Activated T-cell treated with anti-CD3 and anti-CD28 coated beads, Interleukin-2, amount 50 U/mL, for 4 hours (primary cell): ENCODE data around the gene PTPRT. TPM values are rescaled to one million over a fixed set of nuclear protein-coding genes. Genes with fewer than 3 reads are reported as not detected.

Source experiments
- ATAC-seq, 2 donors: fragments of 200-7000 bp; cut with Tn5 transposase; one replicate each; pipeline ENCODE4 v1.10.0; 2021
- DNase-seq: peaks from one replicate; pipeline ENCODE4 v3.0.0-alpha.2; 2020
- H3K27me3 Mint-ChIP-seq: one replicate; pipeline ENCODE4 v1.8.0; 2021; ENCODE audit warnings: low read depth, mixed read lengths
- H3K36me3 Mint-ChIP-seq: one replicate; pipeline ENCODE4 v1.8.0; 2022; ENCODE audit warnings: mixed read lengths; ENCODE audit not compliant: insufficient read depth
- H3K4me1 Mint-ChIP-seq: one replicate; pipeline ENCODE4 v1.8.0; 2021; ENCODE audit warnings: low read depth, mixed read lengths
- H3K4me3 Mint-ChIP-seq: one replicate; pipeline ENCODE4 v1.8.0; 2021; ENCODE audit warnings: mild to moderate bottlenecking, moderate library complexity, mixed read lengths
- H3K9me3 Mint-ChIP-seq: one replicate; pipeline ENCODE4 v1.8.0; 2021; ENCODE audit warnings: mixed read lengths
- total RNA-seq, 3 donors: library from RNA; stranded (reverse); gene quantifications; one replicate each; pipeline ENCODE4 v1.2.1, GENCODE V29; 2021

The PTPRT gene
- total RNA-seq, 3 donors from 2014 or later = not detected

DNA sequence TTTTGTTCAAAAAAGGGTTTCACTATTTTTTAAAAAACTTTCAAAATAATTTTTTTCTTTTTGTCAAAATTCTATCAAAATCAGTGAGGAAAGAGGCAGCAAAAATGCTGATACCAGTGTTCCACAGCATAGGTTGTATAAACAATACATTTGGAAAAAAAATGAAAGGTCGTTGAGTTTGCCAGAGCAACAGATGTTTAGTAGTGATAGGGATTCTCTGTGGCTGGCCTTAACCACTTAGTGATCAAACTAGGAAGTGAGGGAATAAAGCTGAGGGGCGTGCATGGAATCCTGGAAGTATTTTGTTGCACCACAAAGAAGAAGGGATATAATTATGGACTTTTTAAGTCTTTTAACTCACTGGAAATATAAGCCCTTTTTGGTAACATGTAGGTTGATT is 1016.3 kb downstream of the PTPRT start:
- H3K4me3 Mint-ChIP-seq = no peak overlapping the region
- no peaks in the 10 kb centered on the region for H3K36me3 Mint-ChIP-seq
- H3K27me3 Mint-ChIP-seq = no peaks in the 10 kb centered on the region
- DNase-seq (no peak), ATAC-seq (no peak)
- H3K9me3 Mint-ChIP-seq = no peaks in the 10 kb centered on the region
- no peaks in the 10 kb centered on the region for H3K4me1 Mint-ChIP-seq

DNA sequence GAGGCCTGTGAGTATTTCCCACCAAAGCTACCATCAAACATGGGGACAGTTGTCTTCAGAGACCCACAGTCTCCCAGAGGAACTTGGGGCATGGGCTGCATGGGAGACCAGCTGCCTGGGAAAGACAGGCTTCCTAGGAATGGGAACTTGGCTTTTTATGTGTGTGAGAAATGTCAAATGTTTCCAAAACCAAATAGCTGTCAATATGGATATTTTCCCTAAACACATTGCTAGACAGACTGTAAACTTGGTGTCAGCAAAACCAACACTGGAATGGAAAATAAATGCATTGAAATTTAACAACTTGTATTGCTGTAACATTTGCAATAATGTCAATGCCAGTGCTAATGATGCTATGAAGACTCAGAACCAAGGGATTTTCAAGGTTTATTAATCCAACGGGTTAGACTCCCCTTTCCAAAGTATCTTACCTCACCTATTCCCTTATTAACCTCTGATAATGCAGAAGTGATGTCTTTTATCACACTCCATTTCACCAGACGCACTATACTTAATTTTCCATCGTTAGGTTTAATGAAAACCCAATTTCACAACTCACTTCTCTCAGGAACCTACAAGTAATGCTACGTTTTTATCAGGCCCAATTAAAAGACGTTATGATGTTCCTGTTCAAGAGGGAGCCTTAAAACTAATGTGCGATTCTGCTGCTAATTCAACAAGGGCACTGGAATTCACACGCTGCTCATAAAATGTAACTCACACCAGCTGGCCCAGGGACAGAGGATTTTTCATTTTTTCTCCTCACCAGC is 1025.4 kb downstream of the PTPRT start:
- no peaks in the 10 kb centered on the region for H3K27me3 Mint-ChIP-seq
- peaks cover 3% of the 10 kb centered on the region for H3K9me3 Mint-ChIP-seq
- no peak overlapping the region for H3K4me3 Mint-ChIP-seq
- no peaks in the 10 kb centered on the region for H3K36me3 Mint-ChIP-seq
- H3K4me1 Mint-ChIP-seq = no peaks in the 10 kb centered on the region
- no peak for ATAC-seq
- no peak for DNase-seq

DNA sequence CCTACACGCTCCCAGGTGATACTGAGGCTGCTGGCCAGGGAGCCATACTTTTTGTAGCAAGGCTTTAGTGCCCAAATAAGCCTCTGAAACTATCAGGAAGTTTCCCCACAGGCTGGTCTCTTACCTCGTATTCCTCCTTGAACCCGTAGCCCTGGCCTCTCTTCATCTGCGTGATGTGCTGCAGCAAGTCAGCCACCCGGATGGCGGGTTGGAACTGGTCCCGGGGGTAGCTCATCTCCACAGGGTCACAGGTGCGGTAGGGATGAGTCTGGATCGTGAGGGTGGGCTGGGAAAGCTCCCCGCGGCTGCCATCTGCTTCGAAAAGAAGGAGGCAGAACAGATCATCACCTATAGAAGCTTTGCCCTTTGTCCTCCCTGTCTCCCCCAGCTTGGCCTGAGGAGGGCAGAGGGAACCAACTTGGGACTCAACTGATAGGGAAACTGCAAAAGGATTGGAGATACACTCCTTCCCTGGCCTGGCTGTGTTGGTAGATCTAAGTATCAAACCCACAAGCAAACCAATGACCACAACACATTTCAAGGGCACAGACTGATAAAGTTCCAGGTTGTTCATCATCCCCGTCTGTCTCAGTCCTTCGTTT is 1028.4 kb downstream of the PTPRT start:
- H3K36me3 Mint-ChIP-seq = no peaks in the 10 kb centered on the region
- peaks cover 3% of the 10 kb centered on the region for H3K9me3 Mint-ChIP-seq
- H3K4me3 Mint-ChIP-seq = no peak overlapping the region
- no peak for DNase-seq
- H3K27me3 Mint-ChIP-seq = no peaks in the 10 kb centered on the region
- no peaks in the 10 kb centered on the region for H3K4me1 Mint-ChIP-seq
- no peak for ATAC-seq

DNA sequence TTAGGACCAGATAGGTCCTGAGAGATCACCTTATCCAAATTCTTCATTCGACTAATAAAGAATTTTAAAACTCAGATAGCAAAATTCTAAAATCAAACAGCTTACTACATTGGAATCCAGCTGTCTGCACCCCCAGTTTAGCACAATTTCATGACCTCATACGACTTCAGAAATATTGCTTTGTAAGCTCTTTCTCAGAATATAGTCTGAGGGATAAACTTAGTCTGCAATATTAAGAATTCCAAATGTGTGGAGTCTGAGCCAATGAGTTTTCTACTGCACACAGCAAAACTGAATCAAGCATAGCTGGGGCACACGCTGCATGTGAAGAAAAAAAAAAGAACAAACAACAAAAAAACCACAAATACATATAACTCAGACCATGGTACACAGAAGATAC is 1029.9 kb downstream of the PTPRT start:
- H3K4me3 Mint-ChIP-seq = no peak overlapping the region
- H3K27me3 Mint-ChIP-seq = no peaks in the 10 kb centered on the region
- ATAC-seq (no peak), DNase-seq (no peak)
- no peaks in the 10 kb centered on the region for H3K4me1 Mint-ChIP-seq
- H3K36me3 Mint-ChIP-seq = no peaks in the 10 kb centered on the region
- no peaks in the 10 kb centered on the region for H3K9me3 Mint-ChIP-seq

DNA sequence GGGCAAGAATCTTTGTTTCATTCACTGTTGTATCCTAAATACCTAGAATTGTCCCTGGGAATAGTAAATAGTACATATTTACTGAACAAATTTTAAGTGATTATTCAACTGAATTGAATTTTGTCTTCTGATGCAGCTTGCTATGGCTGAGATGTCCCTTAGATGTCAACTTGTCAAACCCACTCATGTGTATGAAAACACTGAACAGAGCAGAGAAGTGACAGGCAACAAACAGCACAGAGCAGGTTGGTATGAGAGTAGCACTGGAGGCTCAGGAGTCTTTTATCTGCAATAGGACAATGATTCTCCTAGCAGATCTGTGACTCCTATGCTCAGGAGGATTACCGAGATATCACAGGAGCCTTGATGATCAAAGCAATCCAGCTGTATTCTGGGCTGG is 1031.4 kb downstream of the PTPRT start:
- Mint-ChIP-seq H3K4me1 (no peaks in the 10 kb centered on the region), H3K4me3 (no peak overlapping the region), H3K36me3 (no peaks in the 10 kb centered on the region), H3K9me3 (no peaks in the 10 kb centered on the region), H3K27me3 (no peaks in the 10 kb centered on the region)
- no peak for ATAC-seq
- DNase-seq = no peak

DNA sequence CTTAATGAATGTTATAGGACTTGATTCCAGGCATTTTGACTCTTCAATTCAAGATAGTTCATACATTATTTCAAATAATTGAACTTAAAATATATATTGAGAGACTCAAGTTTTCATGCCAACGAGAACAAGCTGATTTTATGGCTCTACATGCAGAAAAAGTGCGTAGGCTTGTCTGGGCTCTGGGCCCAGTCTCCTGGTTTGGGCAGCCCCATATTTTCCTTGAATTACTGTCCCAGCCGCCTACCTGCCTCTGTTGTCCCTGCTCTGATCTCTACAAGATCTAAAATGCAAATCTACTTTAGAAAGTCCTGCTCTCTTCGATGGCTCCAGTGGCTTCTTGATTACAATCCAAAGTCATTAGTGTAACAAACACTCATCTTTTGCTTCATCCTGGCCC is 1034.1 kb downstream of the PTPRT start:
- Mint-ChIP-seq H3K9me3 (no peaks in the 10 kb centered on the region), H3K4me3 (no peak overlapping the region), H3K27me3 (no peaks in the 10 kb centered on the region), H3K4me1 (no peaks in the 10 kb centered on the region), H3K36me3 (no peaks in the 10 kb centered on the region)
- DNase-seq = no peak
- no peak for ATAC-seq

DNA sequence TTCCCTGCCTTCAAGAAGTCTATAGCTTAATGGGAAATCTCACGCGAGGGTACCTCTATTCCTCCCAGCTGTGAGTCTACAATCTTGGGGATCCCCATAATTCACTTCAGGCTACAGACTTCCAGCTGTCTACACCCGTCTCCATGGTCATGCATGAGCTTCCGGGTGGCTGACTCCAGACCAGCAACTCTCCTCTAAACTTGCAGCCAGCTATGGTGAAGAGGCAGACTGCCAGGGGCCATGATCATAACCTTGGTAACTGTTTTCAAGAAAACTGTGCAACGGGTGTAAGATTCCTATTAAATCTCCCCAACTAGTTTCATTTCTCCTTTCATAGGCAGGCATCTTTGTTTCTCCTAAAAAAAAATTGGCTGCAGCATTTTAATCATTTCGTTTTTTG is 1037.1 kb downstream of the PTPRT start:
- Mint-ChIP-seq H3K27me3 (no peaks in the 10 kb centered on the region), H3K4me1 (no peaks in the 10 kb centered on the region), H3K9me3 (no peaks in the 10 kb centered on the region), H3K36me3 (no peaks in the 10 kb centered on the region), H3K4me3 (no peak overlapping the region)
- DNase-seq (no peak), ATAC-seq (no peak)

DNA sequence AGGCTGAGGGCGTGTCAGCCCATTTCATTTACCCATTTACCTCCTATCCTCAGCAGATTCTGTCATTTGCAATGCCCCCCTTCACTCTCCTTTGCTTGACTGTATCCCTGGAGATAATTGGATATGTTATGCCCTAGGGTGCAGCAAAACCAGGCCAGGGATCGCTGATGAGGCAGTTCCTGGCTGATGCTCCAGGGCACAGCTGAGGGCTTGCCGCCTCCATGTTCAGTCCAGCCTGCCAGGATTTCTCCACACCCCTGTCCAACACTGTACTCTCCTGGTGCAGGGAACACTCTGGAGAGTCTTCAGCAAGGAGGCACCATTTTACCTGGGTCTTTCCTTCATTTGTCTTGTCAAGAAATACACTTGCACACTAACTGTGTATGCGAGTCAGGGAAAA is 1039.5 kb downstream of the PTPRT start:
- no peak for DNase-seq
- H3K4me3 Mint-ChIP-seq = no peak overlapping the region
- no peak for ATAC-seq
- no peaks in the 10 kb centered on the region for H3K4me1 Mint-ChIP-seq
- H3K36me3 Mint-ChIP-seq = no peaks in the 10 kb centered on the region
- H3K27me3 Mint-ChIP-seq = no peaks in the 10 kb centered on the region
- no peaks in the 10 kb centered on the region for H3K9me3 Mint-ChIP-seq

DNA sequence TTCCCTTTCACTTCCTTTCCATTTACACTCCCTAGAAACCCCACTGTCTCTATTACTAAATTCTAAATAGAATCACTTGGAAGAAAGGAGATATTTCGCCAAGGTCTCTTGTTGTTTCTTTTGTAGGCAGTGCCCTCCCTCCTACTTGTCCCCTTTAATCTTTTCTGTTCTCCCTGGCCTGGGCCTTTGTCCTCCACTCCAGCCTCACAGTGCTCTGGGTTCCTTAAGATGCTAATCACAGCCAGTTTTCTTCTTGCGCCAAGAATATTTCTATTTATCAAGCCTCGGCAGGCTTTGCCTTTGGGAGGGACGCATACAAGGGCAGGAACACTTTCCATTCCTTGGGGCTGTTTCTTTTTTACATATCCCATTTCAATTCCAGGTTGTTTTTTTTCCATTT is 1051.0 kb downstream of the PTPRT start:
- H3K9me3 Mint-ChIP-seq = peaks cover 8% of the 10 kb centered on the region

DNA sequence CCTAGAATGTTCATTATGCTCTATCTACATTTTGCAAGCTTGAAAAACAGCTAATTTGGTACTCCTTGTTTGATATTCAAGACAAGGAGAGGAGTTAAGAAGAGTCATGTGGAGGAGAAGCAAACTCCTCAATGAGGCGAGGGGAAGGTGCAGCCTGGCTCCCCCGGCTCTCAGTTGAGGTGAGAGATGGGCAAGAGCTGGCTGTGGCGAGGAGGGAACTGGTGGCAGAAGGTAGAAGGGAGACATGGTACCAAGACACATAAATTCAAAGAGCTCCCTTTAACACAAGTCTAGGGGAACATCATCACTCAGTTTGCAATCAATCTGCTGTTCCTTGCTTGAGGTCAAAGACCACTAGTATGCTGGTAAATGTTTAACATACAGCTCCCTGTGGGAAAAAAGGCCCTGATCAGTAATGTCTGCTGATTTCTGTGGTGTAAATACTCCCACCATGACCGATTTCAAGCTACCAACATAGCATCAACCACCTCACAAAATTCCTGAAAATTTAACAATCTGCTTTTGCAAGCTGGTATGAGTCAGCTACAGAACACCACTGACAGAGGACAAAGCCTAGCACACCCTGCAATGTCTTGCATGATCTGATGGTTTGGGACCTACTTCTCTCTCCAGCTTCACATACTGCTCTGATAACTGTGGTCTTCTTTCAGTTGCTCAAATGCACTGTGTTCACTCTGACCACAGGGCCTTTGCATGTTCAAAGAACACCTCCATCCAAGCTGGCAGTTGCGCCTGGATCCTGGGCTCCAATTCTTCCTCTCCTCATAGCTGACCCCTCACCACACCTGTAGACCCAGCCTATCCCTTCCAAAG is 1055.2 kb downstream of the PTPRT start:
- Mint-ChIP-seq H3K4me3 (no peak overlapping the region), H3K4me1 (no peaks in the 10 kb centered on the region), H3K27me3 (no peaks in the 10 kb centered on the region), H3K36me3 (no peaks in the 10 kb centered on the region), H3K9me3 (no peaks in the 10 kb centered on the region)
- ATAC-seq (no peak), DNase-seq (no peak)

More for the DNA sequence above, 1051.0 kb downstream of the PTPRT start:
- Mint-ChIP-seq H3K4me1 (no peaks in the 10 kb centered on the region), H3K36me3 (no peaks in the 10 kb centered on the region), H3K27me3 (no peaks in the 10 kb centered on the region), H3K4me3 (no peak overlapping the region)
- ATAC-seq (no peak), DNase-seq (no peak)

DNA sequence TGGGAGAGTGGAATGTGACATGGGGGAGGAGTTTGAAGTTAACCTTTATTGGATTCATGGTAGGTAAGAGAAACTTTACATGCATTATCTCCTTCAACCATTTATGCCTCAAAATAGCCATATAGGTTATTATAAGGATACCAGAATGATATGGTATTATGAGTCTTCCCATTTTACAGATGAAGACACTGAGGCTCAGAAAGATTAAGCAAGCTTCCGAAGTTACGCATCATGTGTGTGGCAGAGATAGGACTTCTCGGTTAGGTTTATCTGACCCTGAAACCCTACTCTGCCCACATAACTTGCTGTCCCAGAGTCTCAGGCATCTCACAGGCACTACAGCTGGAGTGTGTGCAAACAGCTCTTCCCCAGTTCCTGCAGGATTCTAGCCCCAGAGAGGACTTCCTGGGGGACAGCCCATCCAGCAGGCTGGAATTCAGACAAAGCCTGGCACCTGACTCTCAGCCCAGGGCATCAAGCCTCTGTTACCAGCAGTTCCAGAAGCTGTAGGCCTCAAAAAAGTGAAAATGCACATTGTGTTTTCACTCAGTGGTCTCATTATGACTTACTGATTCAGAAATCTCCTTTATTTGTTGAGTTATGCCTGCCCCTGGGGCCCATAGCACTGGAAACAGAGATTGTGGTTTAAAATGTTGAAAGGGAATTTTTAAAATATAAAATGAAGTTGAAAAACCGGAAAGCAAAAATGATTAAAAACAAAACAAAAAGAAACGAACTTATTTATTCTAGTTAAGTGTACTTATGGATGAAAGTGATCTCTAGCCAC is 1058.7 kb downstream of the PTPRT start:
- H3K4me1 Mint-ChIP-seq = no peaks in the 10 kb centered on the region
- no peak for ATAC-seq
- no peaks in the 10 kb centered on the region for H3K36me3 Mint-ChIP-seq
- H3K9me3 Mint-ChIP-seq = no peaks in the 10 kb centered on the region
- H3K4me3 Mint-ChIP-seq = no peak overlapping the region
- DNase-seq = no peak
- no peaks in the 10 kb centered on the region for H3K27me3 Mint-ChIP-seq

DNA sequence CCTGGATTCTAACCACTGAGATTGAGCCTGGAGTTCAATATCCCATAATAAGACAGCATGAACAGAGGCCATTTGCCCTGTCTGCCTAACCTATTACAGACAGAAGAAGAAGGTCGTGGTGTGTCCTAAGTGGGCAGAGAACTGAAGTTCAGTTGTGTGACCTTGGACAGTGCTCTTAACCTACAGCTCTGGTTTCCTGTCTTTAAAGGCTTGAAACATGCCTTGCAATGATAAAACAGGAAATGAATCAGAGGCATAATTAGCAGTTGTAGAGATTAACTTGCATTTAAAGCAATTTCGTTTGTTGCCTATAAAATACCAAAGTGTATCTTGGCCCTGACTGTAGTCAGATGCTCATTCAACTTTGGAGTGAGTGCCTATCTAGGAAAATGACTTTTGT is 1064.3 kb downstream of the PTPRT start:
- H3K27me3 Mint-ChIP-seq = no peaks in the 10 kb centered on the region
- H3K4me3 Mint-ChIP-seq = no peak overlapping the region
- DNase-seq (no peak), ATAC-seq (no peak)
- peaks cover 5% of the 10 kb centered on the region for H3K9me3 Mint-ChIP-seq
- H3K4me1 Mint-ChIP-seq = no peaks in the 10 kb centered on the region
- no peaks in the 10 kb centered on the region for H3K36me3 Mint-ChIP-seq

DNA sequence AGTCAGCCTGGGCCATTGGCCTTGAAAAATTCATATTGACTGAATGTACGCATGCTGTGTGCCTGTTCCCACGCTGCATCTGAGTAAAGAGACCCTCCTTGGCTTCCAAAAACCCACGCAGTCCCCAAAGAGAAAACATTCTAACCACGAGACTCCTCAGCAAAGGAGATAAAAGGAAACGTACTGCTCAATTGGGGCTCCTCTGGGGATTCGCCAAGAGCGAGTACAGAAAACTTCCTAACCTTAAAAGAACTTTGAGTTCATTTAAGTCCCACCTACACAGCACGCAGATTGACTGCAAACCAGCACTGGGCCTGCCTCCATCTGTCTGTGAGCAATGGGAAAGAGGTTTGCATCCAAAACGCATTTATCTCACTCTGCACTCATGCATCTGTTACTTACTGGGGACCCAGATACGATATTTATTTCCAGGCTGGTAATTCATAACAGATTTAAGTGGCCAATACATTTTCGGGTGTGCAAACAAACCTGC is 1065.7 kb downstream of the PTPRT start:
- Mint-ChIP-seq H3K9me3 (peaks cover 5% of the 10 kb centered on the region), H3K4me1 (no peaks in the 10 kb centered on the region), H3K27me3 (no peaks in the 10 kb centered on the region), H3K4me3 (no peak overlapping the region), H3K36me3 (no peaks in the 10 kb centered on the region)
- ATAC-seq = no peak
- DNase-seq = no peak
